ENCODE results near the gene PTCH1. TPM values are rescaled to one million over a fixed set of nuclear protein-coding genes. Genes with fewer than 3 reads are reported as not detected.

Gene PTCH1
- total RNA-seq, 2 donors from 2014 or later, result 8.3 to 47.5 TPM

DNA sequence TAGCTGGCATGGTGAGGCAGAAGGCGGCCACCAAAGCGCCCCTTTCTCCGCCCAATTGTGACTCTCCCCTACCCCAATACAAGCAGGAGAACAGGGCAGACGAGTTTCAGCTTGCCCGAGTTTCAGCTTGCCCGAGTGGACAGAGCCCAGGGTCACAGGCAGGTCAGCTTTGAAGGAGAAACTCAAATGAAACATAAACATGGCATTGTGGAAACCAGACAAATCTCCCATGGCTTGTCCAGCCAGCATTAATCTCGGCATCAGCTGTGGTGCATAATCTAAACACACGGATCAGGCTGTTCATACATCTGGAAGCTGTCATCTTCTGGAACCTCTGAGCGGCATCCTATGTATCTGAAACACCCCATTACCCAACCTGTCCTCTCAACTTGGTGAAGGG lies 16.9 kb downstream of the PTCH1 start:
- DNase-seq, result no peak
- Histone ChIP-seq H3K27ac (no peak overlapping the region), H3K9me3 (no peaks in the 10 kb centered on the region), H3K4me1 (peaks cover 21% of the 10 kb centered on the region), H3K36me3 (replicated peaks in 1 of 2; ENCODE audit: insufficient read depth in 1 of 2, low read depth in 2 of 2) (no peaks in the 10 kb centered on the region), H3K27me3 (no peaks in the 10 kb centered on the region), H3K4me3 (no peak overlapping the region)
- TF ChIP-seq CTCF (IDR thresholded peaks at IDR 0.05), result no peak
- no peak for TF ChIP-seq POLR2A (IDR thresholded peaks at IDR 0.05)
- intact Hi-C loops (cut with DNase I), result no loop called here
- no peak for ATAC-seq
- WGBS, 2 donors, result 63 to 65% methylated on average over 9 of the region's 9 CpGs

GRCh38 chr9:95499046-95499676 lies 17.6 kb downstream of the PTCH1 start:
- ATAC-seq (no peak), DNase-seq (no peak)
- H3K27me3 ChIP-seq, result no peaks in the 10 kb centered on the region
- H3K27ac ChIP-seq, result no peak overlapping the region
- no peaks in the 10 kb centered on the region for H3K9me3 ChIP-seq
- TF ChIP-seq CTCF (IDR thresholded peaks at IDR 0.05), result no peak
- intact Hi-C loops (cut with DNase I), result no loop called here
- H3K4me1 ChIP-seq, result peaks cover 14% of the 10 kb centered on the region
- H3K36me3 ChIP-seq (replicated peaks in 1 of 2; ENCODE audit: insufficient read depth in 1 of 2, low read depth in 2 of 2), result no peaks in the 10 kb centered on the region
- whole genome bisulfite sequencing, 2 donors, result 88 to 94% methylated on average over 6 of the region's 6 CpGs
- H3K4me3 ChIP-seq, result no peak overlapping the region

GRCh38 chr9:95498641-95499040 lies 18.1 kb downstream of the PTCH1 start:
- no peak for TF ChIP-seq POLR2A (IDR thresholded peaks at IDR 0.05)
- no peak for TF ChIP-seq CTCF (IDR thresholded peaks at IDR 0.05)
- WGBS, 2 donors, result 42 to 46% methylated on average over 4 of the region's 4 CpGs
- H3K36me3 ChIP-seq (replicated peaks in 1 of 2; ENCODE audit: insufficient read depth in 1 of 2, low read depth in 2 of 2), result no peaks in the 10 kb centered on the region
- intact Hi-C loops (cut with DNase I), result no loop called here
- no peaks in the 10 kb centered on the region for H3K9me3 ChIP-seq
- no peak overlapping the region for H3K4me3 ChIP-seq
- no peak overlapping the region for H3K27ac ChIP-seq
- ATAC-seq (no peak), DNase-seq (no peak)
- H3K27me3 ChIP-seq, result no peaks in the 10 kb centered on the region
- H3K4me1 ChIP-seq, result peaks cover 12% of the 10 kb centered on the region

DNA sequence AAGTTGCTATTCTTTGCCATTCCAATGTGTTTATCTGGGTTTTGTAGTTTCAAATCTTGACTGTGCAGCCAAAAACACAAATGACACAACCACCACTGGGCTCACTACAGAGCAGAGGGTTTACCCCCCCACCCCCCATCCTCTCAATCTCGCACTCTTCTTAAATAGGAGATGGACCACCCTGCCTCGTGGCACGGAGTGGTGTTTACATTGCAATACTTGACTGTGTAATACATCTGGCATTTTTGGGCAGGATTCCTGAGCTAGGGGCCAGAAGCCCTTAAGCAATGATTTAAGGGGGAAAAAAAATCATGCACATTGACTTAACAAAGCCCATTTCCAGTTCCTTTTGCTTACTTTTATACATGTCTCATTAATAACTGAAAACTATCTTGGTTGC lies 19.0 kb downstream of the PTCH1 start:
- intact Hi-C loops (cut with DNase I), result no loop called here

More for the DNA sequence above, 19.0 kb downstream of the PTCH1 start:
- no peak for DNase-seq
- Histone ChIP-seq H3K4me3 (no peak overlapping the region), H3K36me3 (replicated peaks in 1 of 2; ENCODE audit: insufficient read depth in 1 of 2, low read depth in 2 of 2) (no peaks in the 10 kb centered on the region), H3K9me3 (no peaks in the 10 kb centered on the region), H3K27me3 (no peaks in the 10 kb centered on the region), H3K27ac (no peak overlapping the region), H3K4me1 (peaks cover 8% of the 10 kb centered on the region)
- TF ChIP-seq CTCF (IDR thresholded peaks at IDR 0.05), result no peak
- no peak for TF ChIP-seq POLR2A (IDR thresholded peaks at IDR 0.05)
- 58 to 59% methylated on average over 3 of the region's 3 CpGs for WGBS, 2 donors
- ATAC-seq, result no peak
